Breast epithelium (tissue), 4 donors: ENCODE data around the gene OCA2. TPM values are rescaled to one million over a fixed set of nuclear protein-coding genes. Genes with fewer than 3 reads are reported as not detected.

ENCODE experiments used
- DNase-seq, 2 donors: peaks; one replicate each; pipeline ENCODE4 v3.0.0-alpha.2; 2019; ENCODE audit warnings: low spot score in 2 of 2
- H3K27ac ChIP-seq, 2 donors: fragments of 200-600 bp; sonication (generic) in 1 of 2; one replicate each; pipeline ENCODE4 v1.5.1; 2016 to 2019; ENCODE audit warnings: mild to moderate bottlenecking in 1 of 2
- H3K27me3 ChIP-seq, 2 donors: fragments of 200-600 bp; sonication (generic) in 1 of 2; one replicate each; pipeline versions ENCODE4 v1.5.1 to v1.6.0; 2017 to 2019; ENCODE audit warnings: control low read depth in 1 of 2, mild to moderate bottlenecking in 1 of 2
- H3K36me3 ChIP-seq: fragments of 200-600 bp; one replicate; pipeline ENCODE4 v1.5.1; 2019
- H3K4me1 ChIP-seq, 2 donors: fragments of 200-600 bp; sonication (generic); one replicate each; pipeline ENCODE4 v1.5.1; 2016 to 2019; ENCODE audit warnings: control low read depth in 1 of 2
- H3K4me3 ChIP-seq, 3 donors: fragments of 200-600 bp; sonication (generic); 1 replicate in 2 of 3; 2 replicates in 1 of 3; pipeline ENCODE4 v1.5.1; 2016 to 2019; ENCODE audit warnings: mild to moderate bottlenecking in 3 of 3, moderate library complexity in 2 of 3
- H3K9me3 ChIP-seq, 2 donors: fragments of 200-600 bp; sonication (generic) in 1 of 2; one replicate each; pipeline ENCODE4 v1.5.1; 2016 to 2019; ENCODE audit warnings: control low read depth in 1 of 2
- CTCF ChIP-seq, 3 donors: fragments of 450-650 bp; IDR thresholded peaks; one replicate each; pipeline ENCODE4 v1.5.1; 2016 to 2017; ENCODE audit warnings: antibody characterized with exemption in 3 of 3, mild to moderate bottlenecking in 3 of 3, moderate library complexity in 3 of 3
- POLR2A ChIP-seq: fragments of 450-650 bp; IDR thresholded peaks from one replicate; pipeline ENCODE4 v1.6.1; 2016; ENCODE audit warnings: antibody characterized with exemption, mild to moderate bottlenecking, moderate library complexity
- POLR2AphosphoS5 ChIP-seq, 3 donors: sonication (generic); formaldehyde crosslinking; IDR thresholded peaks; one replicate each; pipeline ENCODE4 v1.6.1; 2017; ENCODE audit warnings: antibody characterized with exemption in 3 of 3
- intact Hi-C: fragments of 100-400 bp; cut with DNase I; formaldehyde crosslinking; loops from one replicate; pipeline ENCODE4 v1.15.1; 2023; ENCODE audit warnings: low total_unique reads
- total RNA-seq, 3 donors: library from RNA; depleted of rRNA; stranded (reverse); fragments of >200 nt; gene quantifications; one replicate each; pipeline ENCODE4 v1.1.0, GENCODE V29; 2016

The OCA2 gene
- total RNA-seq, 3 donors from 2014 or later, result 0.59 to 0.80 (median 0.66) TPM

DNA sequence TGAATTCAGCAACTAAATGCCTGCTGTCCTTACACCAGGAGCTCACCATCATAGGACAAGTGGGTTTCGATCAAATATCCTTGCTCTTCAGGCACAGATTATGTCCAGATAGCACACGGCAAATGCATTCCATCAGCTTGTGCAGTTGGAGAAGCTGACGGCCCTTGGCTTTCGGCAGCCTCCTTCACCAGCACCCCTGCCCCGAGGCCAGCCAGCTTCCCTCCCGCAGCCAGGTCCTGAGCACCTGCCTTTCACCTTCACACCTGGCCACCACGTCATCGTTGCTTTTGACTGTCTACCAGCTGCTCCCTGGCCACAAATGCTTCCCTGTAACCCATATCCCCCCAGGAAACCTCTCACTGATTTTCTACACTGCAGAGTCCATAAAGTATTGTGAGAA, 355.5 kb downstream of the OCA2 start:
- intact Hi-C loops, result no loop called here
- Histone ChIP-seq H3K4me1 (no peaks in the 10 kb centered on the region), H3K27ac (no peak overlapping the region), H3K36me3 (no peaks in the 10 kb centered on the region), H3K4me3 (no peak overlapping the region), H3K9me3 (no peaks in the 10 kb centered on the region), H3K27me3 (no peaks in the 10 kb centered on the region)
- DNase-seq, result no peak
- TF ChIP-seq CTCF (IDR thresholded peaks at IDR 0.05) (no peak), POLR2AphosphoS5 (IDR thresholded peaks at IDR 0.05) (no peak), POLR2A (no peak)

GRCh38 chr15:27742751-27743477, 356.2 kb downstream of the OCA2 start:
- no peaks in the 10 kb centered on the region for H3K4me1 ChIP-seq
- DNase-seq, result no peak
- intact Hi-C loops, result no loop called here

DNA sequence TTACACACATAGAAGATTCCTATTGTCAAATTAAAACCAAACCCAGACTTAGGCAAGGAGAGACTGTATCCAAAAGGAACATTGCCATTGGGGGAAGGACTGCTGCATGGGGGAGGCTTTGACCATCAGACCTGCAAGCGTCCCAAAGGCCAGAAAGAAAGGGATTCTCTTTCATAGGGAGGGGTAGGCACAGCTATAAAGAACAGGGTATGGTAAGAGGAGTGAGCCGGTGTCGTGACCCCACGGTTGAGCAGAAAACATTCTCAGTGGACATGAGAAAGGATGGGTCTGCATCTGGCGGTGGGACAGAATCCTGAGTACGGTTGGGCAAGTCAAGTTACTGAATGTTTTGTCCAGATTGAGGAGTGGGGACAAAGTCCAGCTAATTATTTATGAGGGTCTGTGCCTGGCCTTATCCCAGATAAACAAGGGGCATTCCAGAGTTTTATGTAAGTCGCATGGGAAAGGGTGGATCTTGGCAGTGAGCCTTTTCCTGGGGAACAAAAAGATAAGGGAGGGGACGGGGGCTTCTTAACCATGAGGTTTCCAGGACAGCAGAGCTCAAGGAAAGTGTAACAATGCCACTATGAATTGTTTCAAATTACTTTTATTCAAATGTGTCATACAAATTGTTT, 357.8 kb downstream of the OCA2 start:
- DNase-seq, result no peak
- TF ChIP-seq POLR2A (no peak), CTCF (IDR thresholded peaks at IDR 0.05) (no peak), POLR2AphosphoS5 (IDR thresholded peaks at IDR 0.05) (no peak)

More at GRCh38 chr15:27742751-27743477, 356.2 kb downstream of the OCA2 start:
- no peaks in the 10 kb centered on the region for H3K36me3 ChIP-seq
- no peaks in the 10 kb centered on the region for H3K27me3 ChIP-seq
- no peaks in the 10 kb centered on the region for H3K9me3 ChIP-seq
- no peak overlapping the region for H3K4me3 ChIP-seq
- no peak overlapping the region for H3K27ac ChIP-seq
- TF ChIP-seq POLR2AphosphoS5 (IDR thresholded peaks at IDR 0.05), result no peak
- no peak for TF ChIP-seq CTCF (IDR thresholded peaks at IDR 0.05)

GRCh38 chr15:27734785-27735495, 364.2 kb downstream of the OCA2 start:
- H3K27me3 ChIP-seq, result no peaks in the 10 kb centered on the region
- H3K4me1 ChIP-seq, result no peaks in the 10 kb centered on the region
- peaks cover 13 to 27% of the 10 kb centered on the region in 2 donors for H3K9me3 ChIP-seq
- no peak overlapping the region for H3K27ac ChIP-seq
- TF ChIP-seq POLR2A, result no peak
- TF ChIP-seq CTCF (IDR thresholded peaks at IDR 0.05), result no peak
- no peak for TF ChIP-seq POLR2AphosphoS5 (IDR thresholded peaks at IDR 0.05)
- no peaks in the 10 kb centered on the region for H3K36me3 ChIP-seq
- DNase-seq, result no peak
- intact Hi-C loops, result no loop called here
- H3K4me3 ChIP-seq, result no peak overlapping the region

More for the DNA sequence above, 357.8 kb downstream of the OCA2 start:
- Histone ChIP-seq H3K27me3 (no peaks in the 10 kb centered on the region), H3K4me1 (no peaks in the 10 kb centered on the region), H3K36me3 (no peaks in the 10 kb centered on the region), H3K9me3 (no peaks in the 10 kb centered on the region), H3K27ac (no peak overlapping the region), H3K4me3 (no peak overlapping the region)
- intact Hi-C loops, result no loop called here

GRCh38 chr15:27731776-27732175, 367.3 kb downstream of the OCA2 start:
- Histone ChIP-seq H3K27me3 (no peaks in the 10 kb centered on the region), H3K4me1 (no peaks in the 10 kb centered on the region), H3K9me3 (peaks cover 13 to 27% of the 10 kb centered on the region in 2 donors), H3K27ac (no peak overlapping the region), H3K4me3 (no peak overlapping the region), H3K36me3 (no peaks in the 10 kb centered on the region)
- TF ChIP-seq POLR2AphosphoS5 (IDR thresholded peaks at IDR 0.05), result no peak
- TF ChIP-seq CTCF (IDR thresholded peaks at IDR 0.05), result no peak
- TF ChIP-seq POLR2A, result no peak
- intact Hi-C loops, result no loop called here
- DNase-seq, result no peak
